Measurements from ENCODE around the gene LRRTM4.

- TF ChIP-seq POLR2A (IDR thresholded peaks at IDR 0.05) (no peak), POLR2AphosphoS5 (IDR thresholded peaks at IDR 0.05) (no peak)
Measured at GRCh38 chr2:76938153-76938552, 584.0 kb downstream of the LRRTM4 start.

Measured in upper lobe of left lung (tissue), 4 donors.